Upper lobe of left lung (tissue), 6 donors: ENCODE measurements around the gene C1S. TPM values are rescaled to one million over a fixed set of nuclear protein-coding genes. Genes with fewer than 3 reads are reported as not detected.

Experiments
- ATAC-seq, 2 donors: fragments of 200-7000 bp; cut with Tn5 transposase; one replicate each; pipeline ENCODE4 v1.9.1; 2022; ENCODE audit warnings: mild to moderate bottlenecking in 2 of 2, moderate library complexity in 2 of 2; ENCODE audit not compliant: low FRiP score in 2 of 2
- DNase-seq, 2 donors: peaks; one replicate each; pipeline ENCODE4 v3.0.0-alpha.2; 2019 to 2020
- H3K27ac ChIP-seq, 4 donors: fragments of 200-600 bp; sonication (generic); one replicate each; pipeline ENCODE4 v1.5.1; 2016 to 2019
- H3K27me3 ChIP-seq, 4 donors: fragments of 200-600 bp; sonication (generic); one replicate each; pipeline ENCODE4 v1.5.1; 2017 to 2019
- H3K36me3 ChIP-seq, 4 donors: fragments of 200-600 bp; sonication (generic); one replicate each; pipeline ENCODE4 v1.5.1; 2016 to 2019
- H3K4me1 ChIP-seq, 4 donors: fragments of 200-600 bp; sonication (generic); one replicate each; pipeline ENCODE4 v1.5.1; 2018 to 2019
- H3K4me3 ChIP-seq, 4 donors: fragments of 200-600 bp; sonication (generic); one replicate each; pipeline ENCODE4 v1.5.1; 2017 to 2019; ENCODE audit warnings: mild to moderate bottlenecking in 2 of 4, moderate library complexity in 1 of 4
- H3K9me3 ChIP-seq, 4 donors: fragments of 200-600 bp; sonication (generic); one replicate each; pipeline ENCODE4 v1.5.1; 2018 to 2019
- EP300 ChIP-seq, 4 donors: sonication (generic); formaldehyde crosslinking; IDR thresholded peaks; one replicate each; pipeline ENCODE4 v1.5.1; 2017; ENCODE audit warnings: antibody characterized with exemption in 4 of 4, control low read depth in 2 of 4
- POLR2A ChIP-seq, 4 donors: fragments of 450-650 bp; IDR thresholded peaks; one replicate each; pipeline ENCODE4 v1.5.1; 2016 to 2017; ENCODE audit warnings: antibody characterized with exemption in 4 of 4, mild to moderate bottlenecking in 2 of 4
- POLR2AphosphoS5 ChIP-seq, 2 donors: sonication (generic); formaldehyde crosslinking; IDR thresholded peaks; one replicate each; pipeline ENCODE4 v1.5.1; 2017; ENCODE audit warnings: antibody characterized with exemption in 2 of 2
- WGBS, 2 donors: methylation state at CpG; one replicate each; pipeline ENCODE4 v1.1.5; 2017 to 2018; 5-methylcytosine and 5-hydroxymethylcytosine counted together
- total RNA-seq, 6 donors: library from RNA; depleted of rRNA in 4 of 6; stranded (reverse); fragments of >200 nt in 4 of 6; gene quantifications; one replicate each; pipeline versions ENCODE4 v1.1.0 to v1.2.1, GENCODE V29; 2016 to 2021
- TF ChIP-seq, protein P1 (sequence below), 6 experiments: fragments of 450-650 bp in 4 of 6; fragments of 200-600 bp in 2 of 6; sonication (generic) in 2 of 6; IDR thresholded peaks; one replicate each; pipeline ENCODE4 v1.5.1; 2016 to 2019; ENCODE audit warnings: antibody characterized with exemption in 6 of 6
- donor health status: DM: no; HTN: no; CAD: no; lungs with moderate emphysema.
- donor health status: DM: no; HTN: yes; CAD: no; lungs with severe emphysema.

The C1S gene
- total RNA-seq, 6 donors from 2014 or later = 146 to 338 (median 208) TPM

DNA sequence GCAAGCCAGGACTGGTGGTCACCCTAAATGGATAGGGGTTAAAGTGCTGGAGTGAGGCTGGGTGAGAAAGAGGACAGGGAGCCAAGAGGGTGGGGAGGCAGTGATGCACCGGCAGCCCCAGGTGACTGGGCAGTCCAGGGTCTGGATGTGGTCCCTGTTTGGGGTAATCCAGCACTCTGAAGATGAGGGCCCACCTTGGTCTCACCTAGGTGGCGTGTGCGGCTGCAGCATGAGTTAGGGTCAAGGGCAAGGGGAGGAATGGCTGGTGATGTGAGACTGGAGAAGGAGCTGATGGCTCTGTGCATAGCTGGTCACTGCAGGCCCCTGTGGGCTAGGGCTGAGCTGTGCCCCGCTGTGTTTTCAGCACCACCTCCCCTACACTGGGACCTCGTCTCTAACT, 50.1 kb downstream of the C1S start:
- no peak for DNase-seq
- Histone ChIP-seq H3K27ac (no peak overlapping the region), H3K4me3 (no peak overlapping the region), H3K4me1 (peaks cover 23 to 30% (median 27%) of the 10 kb centered on the region in 4 donors), H3K27me3 (no peaks in the 10 kb centered on the region), H3K9me3 (no peaks in the 10 kb centered on the region), H3K36me3 (peaks cover 0 to 19% (median 2%) of the 10 kb centered on the region in 4 donors)
- TF ChIP-seq POLR2AphosphoS5 (IDR thresholded peaks at IDR 0.05) (no peak), POLR2A (IDR thresholded peaks at IDR 0.05) (no peak), EP300 (IDR thresholded peaks at IDR 0.05) (no peak)
- TF ChIP-seq, protein P1, sequence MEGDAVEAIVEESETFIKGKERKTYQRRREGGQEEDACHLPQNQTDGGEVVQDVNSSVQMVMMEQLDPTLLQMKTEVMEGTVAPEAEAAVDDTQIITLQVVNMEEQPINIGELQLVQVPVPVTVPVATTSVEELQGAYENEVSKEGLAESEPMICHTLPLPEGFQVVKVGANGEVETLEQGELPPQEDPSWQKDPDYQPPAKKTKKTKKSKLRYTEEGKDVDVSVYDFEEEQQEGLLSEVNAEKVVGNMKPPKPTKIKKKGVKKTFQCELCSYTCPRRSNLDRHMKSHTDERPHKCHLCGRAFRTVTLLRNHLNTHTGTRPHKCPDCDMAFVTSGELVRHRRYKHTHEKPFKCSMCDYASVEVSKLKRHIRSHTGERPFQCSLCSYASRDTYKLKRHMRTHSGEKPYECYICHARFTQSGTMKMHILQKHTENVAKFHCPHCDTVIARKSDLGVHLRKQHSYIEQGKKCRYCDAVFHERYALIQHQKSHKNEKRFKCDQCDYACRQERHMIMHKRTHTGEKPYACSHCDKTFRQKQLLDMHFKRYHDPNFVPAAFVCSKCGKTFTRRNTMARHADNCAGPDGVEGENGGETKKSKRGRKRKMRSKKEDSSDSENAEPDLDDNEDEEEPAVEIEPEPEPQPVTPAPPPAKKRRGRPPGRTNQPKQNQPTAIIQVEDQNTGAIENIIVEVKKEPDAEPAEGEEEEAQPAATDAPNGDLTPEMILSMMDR (IDR thresholded peaks at IDR 0.05) = no peak
- WGBS, 2 donors = 94% methylated on average over 5 of the region's 5 CpGs
- ATAC-seq = no peak

DNA sequence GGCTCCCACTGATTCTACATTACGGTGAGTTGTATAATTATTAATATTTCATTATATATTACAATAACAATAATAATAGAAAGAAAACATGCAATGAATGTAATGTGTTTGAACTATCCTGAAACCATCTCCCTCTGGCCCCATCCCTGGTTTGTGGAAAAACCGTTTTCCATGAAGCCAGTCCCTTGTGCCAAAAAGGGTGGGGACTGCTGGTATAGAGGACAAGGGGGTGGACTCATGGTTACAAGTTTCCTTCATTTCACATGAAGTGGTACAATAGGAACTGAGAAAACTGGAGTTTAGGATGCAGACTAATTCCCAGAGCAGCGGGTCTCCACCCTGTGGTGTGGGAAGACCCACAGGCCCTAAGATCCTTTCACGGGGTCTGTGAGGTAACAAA, 51.5 kb downstream of the C1S start:
- ATAC-seq (no peak), DNase-seq (no peak)
- TF ChIP-seq, protein P1 (IDR thresholded peaks at IDR 0.05) = no peak
- TF ChIP-seq EP300 (IDR thresholded peaks at IDR 0.05) = no peak
- TF ChIP-seq POLR2AphosphoS5 (IDR thresholded peaks at IDR 0.05) = no peak
- TF ChIP-seq POLR2A (IDR thresholded peaks at IDR 0.05) = no peak
- Histone ChIP-seq H3K4me1 (peaks cover 19 to 26% (median 22%) of the 10 kb centered on the region in 4 donors), H3K9me3 (no peaks in the 10 kb centered on the region), H3K4me3 (no peak overlapping the region), H3K36me3 (peaks cover 0 to 27% (median 4%) of the 10 kb centered on the region in 4 donors), H3K27ac (no peak overlapping the region), H3K27me3 (no peaks in the 10 kb centered on the region)
- 88% methylated on average over 4 of the region's 4 CpGs for WGBS, 2 donors

GRCh38 chr12:7113389-7113871, 52.9 kb downstream of the C1S start:
- Histone ChIP-seq H3K36me3 (peaks cover 0 to 27% (median 4%) of the 10 kb centered on the region in 4 donors), H3K27me3 (no peaks in the 10 kb centered on the region), H3K27ac (no peak overlapping the region), H3K4me1 (peaks cover 12 to 14% (median 13%) of the 10 kb centered on the region in 4 donors), H3K9me3 (no peaks in the 10 kb centered on the region), H3K4me3 (no peak overlapping the region)
- ATAC-seq = peak in 1 of 2 donors; percentile 52
- TF ChIP-seq POLR2AphosphoS5 (IDR thresholded peaks at IDR 0.05) (no peak), POLR2A (IDR thresholded peaks at IDR 0.05) (no peak), EP300 (IDR thresholded peaks at IDR 0.05) (no peak)
- TF ChIP-seq, protein P1 (IDR thresholded peaks at IDR 0.05) = peak; percentile 66 to 93 (median 78)
- 48 to 61% methylated on average over 5 of the region's 5 CpGs for WGBS, 2 donors
- no peak for DNase-seq

DNA sequence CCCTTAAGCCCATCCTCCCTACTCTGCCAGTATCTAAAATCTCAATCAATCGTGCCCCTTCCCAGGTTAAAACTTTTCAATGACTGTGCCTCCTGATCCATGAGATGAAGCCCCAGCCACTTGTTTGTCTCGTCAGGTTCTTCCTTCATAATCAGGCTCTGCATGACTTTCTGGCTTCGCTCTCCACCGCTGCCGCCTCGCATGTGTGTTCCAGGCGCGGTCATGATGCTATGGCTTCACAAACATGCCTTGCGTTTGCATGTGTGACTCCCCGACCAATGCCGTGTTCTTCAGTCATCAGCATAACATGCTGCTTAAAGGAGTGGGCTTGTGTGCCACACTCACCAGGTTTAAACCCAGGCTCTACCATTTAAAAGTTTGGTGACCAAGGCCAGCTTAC, 53.5 kb downstream of the C1S start:
- 87 to 92% methylated on average over 11 of the region's 11 CpGs for WGBS, 2 donors
- H3K36me3 ChIP-seq = peaks cover 0 to 27% (median 4%) of the 10 kb centered on the region in 4 donors
- H3K4me1 ChIP-seq = peaks cover 12 to 14% (median 13%) of the 10 kb centered on the region in 4 donors
- no peak overlapping the region for H3K27ac ChIP-seq
- TF ChIP-seq, protein P1 (IDR thresholded peaks at IDR 0.05) = no peak
- TF ChIP-seq POLR2A (IDR thresholded peaks at IDR 0.05) = no peak
- no peak for TF ChIP-seq EP300 (IDR thresholded peaks at IDR 0.05)
- no peak for TF ChIP-seq POLR2AphosphoS5 (IDR thresholded peaks at IDR 0.05)
- no peaks in the 10 kb centered on the region for H3K9me3 ChIP-seq
- H3K4me3 ChIP-seq = no peak overlapping the region
- no peak for DNase-seq
- no peak for ATAC-seq
- H3K27me3 ChIP-seq = no peaks in the 10 kb centered on the region

- no peak overlapping the region for H3K27ac ChIP-seq
- H3K9me3 ChIP-seq = no peaks in the 10 kb centered on the region
- 91 to 93% methylated on average over 6 of the region's 6 CpGs for WGBS, 2 donors
- ATAC-seq (no peak), DNase-seq (no peak)
- TF ChIP-seq POLR2A (IDR thresholded peaks at IDR 0.05) = no peak
- TF ChIP-seq EP300 (IDR thresholded peaks at IDR 0.05) = no peak
- TF ChIP-seq POLR2AphosphoS5 (IDR thresholded peaks at IDR 0.05) = no peak
- TF ChIP-seq, protein P1 (IDR thresholded peaks at IDR 0.05) = no peak
- H3K4me3 ChIP-seq = no peak overlapping the region
- H3K4me1 ChIP-seq = peaks cover 4 to 7% (median 6%) of the 10 kb centered on the region in 4 donors
- no peaks in the 10 kb centered on the region for H3K27me3 ChIP-seq
- peaks cover 0 to 30% (median 4%) of the 10 kb centered on the region in 4 donors for H3K36me3 ChIP-seq
Measured at GRCh38 chr12:7114851-7115250, 54.3 kb downstream of the C1S start.
